Neural cell (in vitro differentiated cells): Measurements from ENCODE around the gene ST3GAL4. TPM values are rescaled to one million over a fixed set of nuclear protein-coding genes. Genes with fewer than 3 reads are reported as not detected.

Experiments used
- H2AFZ ChIP-seq: fragments of 200-600, 300-800 bp; sonication (generic), shearing (Covaris generic); 2 replicates; pipeline ENCODE4 v1.6.0; 2014; ENCODE audit warnings: low read depth, mild to moderate bottlenecking, antibody characterized with exemption, low read length, moderate library complexity
- H3F3A ChIP-seq: fragments of 200-600 bp; shearing (Covaris generic); 2 replicates; pipeline ENCODE4 v1.6.1; 2016; ENCODE audit warnings: mild to moderate bottlenecking, moderate library complexity, mixed read lengths, antibody characterized with exemption, low read length; ENCODE audit not compliant: insufficient read depth, poor library complexity, severe bottlenecking
- H3K27ac ChIP-seq: fragments of 200-600, 300-800 bp; sonication (generic), shearing (Covaris generic); 2 replicates; pipeline ENCODE4 v1.5.1; 2014; ENCODE audit warnings: mild to moderate bottlenecking, low read length, moderate library complexity
- H3K27me3 ChIP-seq: fragments of 300-800, 200-600 bp; sonication (generic), shearing (Covaris generic); 2 replicates; pipeline ENCODE4 v1.6.0; 2014; ENCODE audit warnings: mild to moderate bottlenecking, low read depth, low read length, moderate library complexity; ENCODE audit not compliant: insufficient read depth
- H3K36me3 ChIP-seq: fragments of 300-800, 200-600 bp; sonication (generic), shearing (Covaris generic); 2 replicates; pipeline ENCODE4 v1.5.1; 2014; ENCODE audit warnings: mild to moderate bottlenecking, antibody characterized with exemption, low read length, moderate library complexity; ENCODE audit not compliant: insufficient read depth
- H3K4me2 ChIP-seq: fragments of 300-800, 200-600 bp; sonication (generic), shearing (Covaris generic); 2 replicates; pipeline ENCODE4 v1.6.0; 2014; ENCODE audit warnings: mild to moderate bottlenecking, low read length
- H3K4me3 ChIP-seq: fragments of 300-800, 200-600 bp; sonication (generic), shearing (Covaris generic); 2 replicates; pipeline ENCODE4 v1.5.1; 2014; ENCODE audit warnings: mild to moderate bottlenecking, low read length, moderate library complexity
- H3K79me2 ChIP-seq: fragments of 200-600 bp; shearing (Covaris generic); replicated peaks from 2 replicates; pipeline ENCODE4 v1.6.0; 2014; ENCODE audit warnings: mild to moderate bottlenecking, low read length, moderate library complexity; ENCODE audit not compliant: insufficient read depth
- H3K9ac ChIP-seq: fragments of 300-800, 200-600 bp; sonication (generic), shearing (Covaris generic); 2 replicates; pipeline ENCODE4 v1.6.1; 2016; ENCODE audit warnings: mild to moderate bottlenecking, low read length, mixed read lengths
- H3K9me2 ChIP-seq: fragments of 200-600 bp; shearing (Covaris generic); 2 replicates; pipeline ENCODE4 v1.6.1; 2016; ENCODE audit warnings: mild to moderate bottlenecking, low read length, mixed read lengths; ENCODE audit not compliant: insufficient read depth
- H3K9me3 ChIP-seq: fragments of 200-600, 300-800 bp; sonication (generic), shearing (Covaris generic); 2 replicates; pipeline ENCODE4 v1.6.1; 2016; ENCODE audit warnings: mild to moderate bottlenecking, mixed run types, low read length, moderate library complexity, mixed read lengths
- H4K20me1 ChIP-seq: fragments of 200-600 bp; shearing (Covaris generic); 2 replicates; pipeline ENCODE4 v1.6.1; 2016; ENCODE audit warnings: mild to moderate bottlenecking, mixed run types; ENCODE audit not compliant: insufficient read depth
- CTCF ChIP-seq: fragments of 450-650 bp; IDR thresholded peaks from 2 replicates; pipeline ENCODE4 v1.5.1; 2014; ENCODE audit warnings: antibody characterized with exemption, mild to moderate bottlenecking, moderate library complexity; ENCODE audit not compliant: poor library complexity, severe bottlenecking
- EP300 ChIP-seq: fragments of 450-650 bp; conservative IDR thresholded peaks from 2 replicates; pipeline ENCODE4 v1.6.1; 2014; ENCODE audit warnings: antibody characterized with exemption, mild to moderate bottlenecking, moderate library complexity; ENCODE audit not compliant: poor library complexity, severe bottlenecking
- EZH2 ChIP-seq: fragments of 200-600, 300-800 bp; shearing (Covaris generic), sonication (generic); IDR thresholded peaks from 2 replicates; pipeline ENCODE4 v1.6.1; 2014; ENCODE audit warnings: antibody characterized with exemption, low read length, borderline replicate concordance, mild to moderate bottlenecking; ENCODE audit not compliant: insufficient read depth, poor library complexity, severe bottlenecking
- MXI1 ChIP-seq: fragments of 450-650 bp; conservative IDR thresholded peaks from 2 replicates; pipeline ENCODE4 v1.6.1; 2014; ENCODE audit warnings: antibody characterized with exemption, mild to moderate bottlenecking; ENCODE audit not compliant: poor library complexity, severe bottlenecking
- POLR2AphosphoS5 ChIP-seq: IDR thresholded peaks from 2 replicates; pipeline ENCODE4 v1.6.1; 2012
- RAD21 ChIP-seq: fragments of 450-650 bp; conservative IDR thresholded peaks from 2 replicates; pipeline ENCODE4 v1.6.1; 2014; ENCODE audit warnings: antibody characterized with exemption, mild to moderate bottlenecking, moderate library complexity
- REST ChIP-seq: IDR thresholded peaks from 2 replicates; pipeline ENCODE4 v1.6.1; 2012; ENCODE audit warnings: borderline replicate concordance
- SMC3 ChIP-seq: fragments of 450-650 bp; conservative IDR thresholded peaks from 2 replicates; pipeline ENCODE4 v1.6.1; 2014; ENCODE audit warnings: antibody characterized with exemption, mild to moderate bottlenecking, moderate library complexity; ENCODE audit not compliant: poor library complexity
- TAF1 ChIP-seq: IDR thresholded peaks from 2 replicates; pipeline ENCODE4 v1.6.1; 2012; ENCODE audit warnings: low read depth
- polyA plus RNA-seq: library from polyadenylated mRNA; depleted of rRNA; stranded (reverse); fragments of >200 nt; gene quantifications from 2 replicates; pipeline ENCODE4 v1.2.3, GENCODE V29; 2014

The ST3GAL4 gene
- polyA plus RNA-seq, 1 donor from 2014 or later, result 46.1 TPM

GRCh38 chr11:126450198-126450597, 94.7 kb downstream of the ST3GAL4 start:
- Histone ChIP-seq H3K27me3 (no peaks in the 10 kb centered on the region), H3K4me2 (no peak overlapping the region)
- TF ChIP-seq EZH2, result no peak
- TF ChIP-seq POLR2AphosphoS5, result no peak
- TF ChIP-seq MXI1, result no peak
- TF ChIP-seq CTCF, result no peak
- TF ChIP-seq EP300, result no peak
- TF ChIP-seq RAD21, result no peak
- TF ChIP-seq SMC3, result no peak
- no peak for TF ChIP-seq REST
- no peak for TF ChIP-seq TAF1

GRCh38 chr11:126450806-126451205, 95.3 kb downstream of the ST3GAL4 start:
- H2AFZ ChIP-seq, result no peak overlapping the region

More at GRCh38 chr11:126450198-126450597, 94.7 kb downstream of the ST3GAL4 start:
- Histone ChIP-seq H3K9me2 (no peaks in the 10 kb centered on the region), H3K79me2 (no peaks in the 10 kb centered on the region), H3K4me3 (no peak overlapping the region), H3F3A (no peaks in the 10 kb centered on the region), H3K9me3 (no peaks in the 10 kb centered on the region), H3K9ac (no peak overlapping the region), H4K20me1 (no peaks in the 10 kb centered on the region), H2AFZ (no peak overlapping the region), H3K27ac (no peak overlapping the region), H3K36me3 (no peaks in the 10 kb centered on the region)

More at GRCh38 chr11:126450806-126451205, 95.3 kb downstream of the ST3GAL4 start:
- no peaks in the 10 kb centered on the region for H4K20me1 ChIP-seq
- H3K27ac ChIP-seq, result no peak overlapping the region
- H3F3A ChIP-seq, result no peaks in the 10 kb centered on the region
- no peak overlapping the region for H3K4me3 ChIP-seq
- no peaks in the 10 kb centered on the region for H3K9me3 ChIP-seq
- H3K36me3 ChIP-seq, result no peaks in the 10 kb centered on the region
- no peak for TF ChIP-seq TAF1
- TF ChIP-seq CTCF, result no peak
- no peak for TF ChIP-seq EZH2
- TF ChIP-seq POLR2AphosphoS5, result no peak
- no peak for TF ChIP-seq RAD21
- no peak for TF ChIP-seq EP300
- TF ChIP-seq MXI1, result no peak
- no peak for TF ChIP-seq SMC3
- TF ChIP-seq REST, result no peak
- H3K4me2 ChIP-seq, result no peak overlapping the region
- H3K9me2 ChIP-seq, result no peaks in the 10 kb centered on the region
- H3K9ac ChIP-seq, result no peak overlapping the region
- no peaks in the 10 kb centered on the region for H3K27me3 ChIP-seq
- no peaks in the 10 kb centered on the region for H3K79me2 ChIP-seq
